NCI-H2081 (cell line): ENCODE measurements around the gene BSG.

Experiments used
- DNase-seq, 2 experiments: peaks; one replicate each; lab custom pipeline; 2025; lab: John Stamatoyannopoulos, UW

The BSG gene

GRCh38 chr19:540867-541637 lies 31.3 kb upstream of the BSG start:
- DNase-seq = no peak

GRCh38 chr19:541699-542098 lies 30.7 kb upstream of the BSG start:
- no peak for DNase-seq

GRCh38 chr19:542173-542866 lies 30.1 kb upstream of the BSG start:
- no peak for DNase-seq

- DNase-seq = no peak
Observed at GRCh38 chr19:543910-544608, 28.3 kb upstream of the BSG start, which contains the start of gene GZMM. Gene GZMM (plus strand): TSS chr19:544053. CDS start chr19:544072, 19 bp downstream.

GRCh38 chr19:547117-547516 lies 25.3 kb upstream of the BSG start:
- no peak for DNase-seq

- DNase-seq = no peak
Observed at GRCh38 chr19:547836-548720, 24.3 kb upstream of the BSG start.

- no peak for DNase-seq
Observed at GRCh38 chr19:548886-549830, 23.2 kb upstream of the BSG start.

GRCh38 chr19:554817-555216 lies 17.6 kb upstream of the BSG start:
- DNase-seq = no peak

- no peak for DNase-seq
Observed at GRCh38 chr19:555474-555808, 17.0 kb upstream of the BSG start.

GRCh38 chr19:556611-557382 lies 15.6 kb upstream of the BSG start:
- no peak for DNase-seq

GRCh38 chr19:558770-559439 lies 13.5 kb upstream of the BSG start:
- DNase-seq = no peak

- DNase-seq = no peak
Observed at GRCh38 chr19:560121-560520, 12.3 kb upstream of the BSG start.

- DNase-seq = no peak
Observed at GRCh38 chr19:566403-566802, 6.0 kb upstream of the BSG start.

- DNase-seq = no peak
Observed at GRCh38 chr19:566844-567243, 5.6 kb upstream of the BSG start.

GRCh38 chr19:567296-567900 lies 5.0 kb upstream of the BSG start:
- no peak for DNase-seq

- no peak for DNase-seq
Observed at GRCh38 chr19:570251-570686, 2.1 kb upstream of the BSG start.

- DNase-seq = peak; percentile 27 to 71
Observed at GRCh38 chr19:570937-571565, 1.3 kb upstream of the BSG start.

GRCh38 chr19:571566-571974 lies 826 bp upstream of the BSG start:
- peak in 1 of 2 experiments; percentile 29 for DNase-seq
